CD14-positive monocyte (primary cell): ENCODE results near the gene NEDD1. TPM values are rescaled to one million over a fixed set of nuclear protein-coding genes. Genes with fewer than 3 reads are reported as not detected.
A peak's percentile ranks its signal among the peaks of the same experiment; 100 is the strongest.

Source experiments
- DNase-seq, 3 donors: peaks; one replicate each; pipeline ENCODE4 v3.0.0-alpha.2; 2011 to 2022
- H2AFZ ChIP-seq: 2 replicates; pipeline ENCODE4 v1.6.0; 2012; ENCODE audit warnings: mild to moderate bottlenecking, low read depth, low read length, inconsistent platforms; ENCODE audit not compliant: insufficient read depth, poor library complexity, severe bottlenecking
- H3K27ac ChIP-seq, 2 donors: 1 replicate in 1 of 2; 2 replicates in 1 of 2; pipeline ENCODE4 v1.5.1; 2012 to 2013; ENCODE audit warnings: low read length in 2 of 2, control low read depth in 1 of 2, inconsistent platforms in 1 of 2, low read depth in 1 of 2, mild to moderate bottlenecking in 1 of 2
- H3K27me3 ChIP-seq, 2 donors: one replicate each; pipeline versions ENCODE4 v1.6.0 to v1.6.1; 2011 to 2013; ENCODE audit warnings: low read length in 2 of 2; ENCODE audit not compliant: control insufficient read depth in 2 of 2, insufficient read depth in 2 of 2
- H3K36me3 ChIP-seq, 2 donors: replicated peaks in 1 of 2; 1 replicate in 1 of 2; 2 replicates in 1 of 2; pipeline versions ENCODE4 v1.5.1 to v1.6.1; 2012 to 2013; ENCODE audit warnings: low read length in 2 of 2, control low read depth in 1 of 2, inconsistent platforms in 1 of 2, mild to moderate bottlenecking in 1 of 2; ENCODE audit not compliant: insufficient read depth in 2 of 2, control insufficient read depth in 1 of 2
- H3K4me1 ChIP-seq, 2 donors: 1 replicate in 1 of 2; 2 replicates in 1 of 2; pipeline versions ENCODE4 v1.5.1 to v1.6.1; 2012 to 2013; ENCODE audit warnings: low read length in 2 of 2, control low read depth in 1 of 2, inconsistent platforms in 1 of 2, mild to moderate bottlenecking in 1 of 2, moderate library complexity in 1 of 2; ENCODE audit not compliant: insufficient read depth in 2 of 2, control insufficient read depth in 1 of 2
- H3K4me2 ChIP-seq: replicated peaks from 2 replicates; pipeline ENCODE3; 2012; ENCODE audit warnings: low read length, moderate library complexity, mild to moderate bottlenecking; ENCODE audit not compliant: poor library complexity, severe bottlenecking; ENCODE audit errors: extremely low read depth
- H3K4me3 ChIP-seq, 3 experiments: fragments of 200-600 bp in 1 of 3; sonication (generic) in 1 of 3; replicated peaks in 1 of 3; 1 replicate in 2 of 3; 2 replicates in 1 of 3; pipeline ENCODE4 v1.5.1; 2011 to 2013; ENCODE audit warnings: low read length in 3 of 3, mild to moderate bottlenecking in 3 of 3, control low read depth in 2 of 3, low read depth in 2 of 3, inconsistent platforms in 1 of 3, moderate library complexity in 1 of 3
- H3K79me2 ChIP-seq: 2 replicates; pipeline ENCODE4 v1.6.0; 2012; ENCODE audit warnings: mild to moderate bottlenecking, control low read depth, inconsistent platforms, low read length, moderate library complexity; ENCODE audit not compliant: insufficient read depth
- H3K9ac ChIP-seq: 2 replicates; pipeline ENCODE4 v1.6.0; 2017; ENCODE audit warnings: low read length, mild to moderate bottlenecking; ENCODE audit not compliant: insufficient read depth, poor library complexity, severe bottlenecking
- H3K9me3 ChIP-seq, 2 donors: replicated peaks in 1 of 2; 1 replicate in 1 of 2; 2 replicates in 1 of 2; pipeline versions ENCODE4 v1.5.1 to v1.6.1; 2012 to 2013; ENCODE audit warnings: low read length in 2 of 2, control low read depth in 1 of 2; ENCODE audit not compliant: control insufficient read depth in 1 of 2, insufficient read depth in 1 of 2
- H4K20me1 ChIP-seq: 2 replicates; pipeline ENCODE4 v1.6.0; 2012; ENCODE audit warnings: mild to moderate bottlenecking, low read length, control low read depth, moderate library complexity; ENCODE audit not compliant: insufficient read depth
- H3K27ac Mint-ChIP-seq, 7 donors: one replicate each; pipeline ENCODE4 v1.8.0; 2020; ENCODE audit warnings: mild to moderate bottlenecking in 7 of 7, mixed read lengths in 7 of 7, moderate library complexity in 6 of 7, inconsistent platforms in 2 of 7
- H3K27me3 Mint-ChIP-seq, 3 donors: one replicate each; pipeline ENCODE4 v1.8.0; 2021 to 2022; ENCODE audit warnings: low read depth in 3 of 3, mild to moderate bottlenecking in 3 of 3, mixed read lengths in 3 of 3, moderate library complexity in 3 of 3, inconsistent platforms in 1 of 3
- H3K36me3 Mint-ChIP-seq, 2 donors: one replicate each; pipeline ENCODE4 v1.8.0; 2020; ENCODE audit warnings: mixed read lengths in 2 of 2, inconsistent platforms in 1 of 2, mild to moderate bottlenecking in 1 of 2
- H3K4me1 Mint-ChIP-seq: one replicate; pipeline ENCODE4 v1.8.0; 2020; ENCODE audit warnings: mild to moderate bottlenecking, mixed read lengths
- H3K4me3 Mint-ChIP-seq, 2 donors: one replicate each; pipeline ENCODE4 v1.8.0; 2020; ENCODE audit warnings: mild to moderate bottlenecking in 2 of 2, mixed read lengths in 2 of 2, moderate library complexity in 1 of 2
- H3K9me3 Mint-ChIP-seq, 7 donors: one replicate each; pipeline ENCODE4 v1.8.0; 2020 to 2022; ENCODE audit warnings: mixed read lengths in 7 of 7, mild to moderate bottlenecking in 6 of 7, moderate library complexity in 6 of 7, inconsistent platforms in 2 of 7
- WGBS: methylation state at CpG from one replicate; pipeline ENCODE4 v1.1.5; 2013; ENCODE audit warnings: missing lambda C conversion rate; ENCODE audit not compliant: insufficient coverage; 5-methylcytosine and 5-hydroxymethylcytosine counted together
- intact Hi-C, 2 donors: fragments of 100-400 bp; cut with micrococcal nuclease; formaldehyde crosslinking; loops; one replicate each; pipeline versions ENCODE4 v1.15.0 to v1.15.1; 2023
- polyA plus RNA-seq, 3 donors: library from polyadenylated mRNA; depleted of rRNA in 1 of 3; unstranded in 2 of 3; stranded (reverse) in 1 of 3; fragments of 300-500 nt in 2 of 3; fragments of >200 nt in 1 of 3; fragmentation: Illumina TruSeq in 2 of 3; gene quantifications; 1 replicate in 2 of 3; 2 replicates in 1 of 3; pipeline ENCODE4 v1.2.3, GENCODE V29; 2012 to 2021
- TF ChIP-seq, protein P1 (sequence below): fragments of 200-600 bp; IDR thresholded peaks from one replicate; pipeline ENCODE4 v1.8.0; 2022; ENCODE audit warnings: antibody characterized with exemption, mild to moderate bottlenecking

The NEDD1 gene
- polyA plus RNA-seq, 3 donors: 5.5 to 18.6 (median 5.8) TPM

DNA sequence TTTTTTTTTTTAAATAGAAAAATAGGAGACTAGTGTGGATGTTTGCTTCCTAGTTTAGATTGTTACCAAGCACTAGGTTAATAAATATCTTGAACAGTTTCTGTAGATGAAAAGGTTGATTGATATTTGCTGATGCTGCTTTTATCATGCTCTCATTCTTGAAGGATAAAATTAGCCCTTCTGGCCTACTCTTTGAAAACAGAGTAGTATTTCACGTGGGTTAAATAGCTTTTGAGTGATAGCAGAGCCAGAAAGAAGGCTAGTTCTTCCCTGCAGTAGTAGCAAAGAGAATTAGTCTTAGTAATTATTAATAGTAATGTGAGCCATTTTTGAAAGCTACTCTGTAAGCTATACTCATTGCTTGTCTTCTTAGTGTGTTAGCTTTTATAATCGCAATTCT lies 5.2 kb downstream of the NEDD1 start:
- Histone ChIP-seq H4K20me1 (no peaks in the 10 kb centered on the region), H3K4me3 (no peak overlapping the region), H3K4me1 (peaks cover 30 to 34% of the 10 kb centered on the region in 2 donors), H3K79me2 (peaks cover 94% of the 10 kb centered on the region), H3K27ac (no peak overlapping the region), H3K9ac (no peak overlapping the region), H3K4me2 (no peak overlapping the region), H3K36me3 (peaks cover 0 to 11% of the 10 kb centered on the region in 2 donors), H3K27me3 (no peaks in the 10 kb centered on the region), H2AFZ (no peak overlapping the region), H3K9me3 (no peaks in the 10 kb centered on the region)
- Mint-ChIP-seq H3K4me1 (peaks cover 34% of the 10 kb centered on the region), H3K27me3 (no peaks in the 10 kb centered on the region), H3K4me3 (no peak overlapping the region), H3K27ac (no peak overlapping the region), H3K9me3 (no peaks in the 10 kb centered on the region), H3K36me3 (peaks cover 9 to 10% of the 10 kb centered on the region in 2 donors)
- TF ChIP-seq, protein P1, sequence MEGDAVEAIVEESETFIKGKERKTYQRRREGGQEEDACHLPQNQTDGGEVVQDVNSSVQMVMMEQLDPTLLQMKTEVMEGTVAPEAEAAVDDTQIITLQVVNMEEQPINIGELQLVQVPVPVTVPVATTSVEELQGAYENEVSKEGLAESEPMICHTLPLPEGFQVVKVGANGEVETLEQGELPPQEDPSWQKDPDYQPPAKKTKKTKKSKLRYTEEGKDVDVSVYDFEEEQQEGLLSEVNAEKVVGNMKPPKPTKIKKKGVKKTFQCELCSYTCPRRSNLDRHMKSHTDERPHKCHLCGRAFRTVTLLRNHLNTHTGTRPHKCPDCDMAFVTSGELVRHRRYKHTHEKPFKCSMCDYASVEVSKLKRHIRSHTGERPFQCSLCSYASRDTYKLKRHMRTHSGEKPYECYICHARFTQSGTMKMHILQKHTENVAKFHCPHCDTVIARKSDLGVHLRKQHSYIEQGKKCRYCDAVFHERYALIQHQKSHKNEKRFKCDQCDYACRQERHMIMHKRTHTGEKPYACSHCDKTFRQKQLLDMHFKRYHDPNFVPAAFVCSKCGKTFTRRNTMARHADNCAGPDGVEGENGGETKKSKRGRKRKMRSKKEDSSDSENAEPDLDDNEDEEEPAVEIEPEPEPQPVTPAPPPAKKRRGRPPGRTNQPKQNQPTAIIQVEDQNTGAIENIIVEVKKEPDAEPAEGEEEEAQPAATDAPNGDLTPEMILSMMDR: no peak
- intact Hi-C loops: no loop called here
- DNase-seq: no peak
- 100% methylated on average over 1 of the region's 2 CpGs for WGBS

DNA sequence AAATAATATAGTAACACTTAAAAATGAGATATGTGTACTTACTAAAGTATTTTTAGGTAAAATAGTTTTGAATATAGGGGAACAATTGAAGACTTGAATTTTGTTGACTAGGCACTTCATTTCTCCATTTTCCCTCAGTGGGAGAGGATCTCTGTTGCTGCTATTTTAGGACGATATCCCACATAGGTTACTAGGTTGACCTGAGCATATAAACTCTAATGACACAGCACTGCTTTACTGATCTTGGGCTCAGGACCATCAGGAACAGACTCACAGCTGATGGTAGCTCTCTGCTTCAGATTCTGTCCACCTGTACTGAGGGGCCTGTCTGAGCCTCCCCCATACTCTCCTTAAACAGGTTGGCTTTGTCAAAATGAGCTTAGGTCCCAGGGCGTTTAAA lies 5.9 kb downstream of the NEDD1 start:
- Histone ChIP-seq H3K4me1 (peaks cover 25 to 30% of the 10 kb centered on the region in 2 donors), H3K9me3 (no peaks in the 10 kb centered on the region), H2AFZ (no peak overlapping the region), H3K79me2 (peaks cover 94% of the 10 kb centered on the region), H3K9ac (no peak overlapping the region), H3K27ac (no peak overlapping the region), H3K36me3 (peaks cover 0 to 11% of the 10 kb centered on the region in 2 donors), H3K27me3 (no peaks in the 10 kb centered on the region), H3K4me3 (no peak overlapping the region), H3K4me2 (no peak overlapping the region), H4K20me1 (no peaks in the 10 kb centered on the region)
- H3K27ac Mint-ChIP-seq: peak overlapping the region in 1 of 7 donors; percentile 32
- TF ChIP-seq, protein P1: no peak
- no peaks in the 10 kb centered on the region for H3K9me3 Mint-ChIP-seq
- no peak for DNase-seq
- intact Hi-C loops: no loop called here
- H3K4me1 Mint-ChIP-seq: peaks cover 29% of the 10 kb centered on the region
- H3K27me3 Mint-ChIP-seq: no peaks in the 10 kb centered on the region
- H3K4me3 Mint-ChIP-seq: no peak overlapping the region
- 100% methylated on average over 2 of the region's 2 CpGs for WGBS
- peaks cover 9 to 10% of the 10 kb centered on the region in 2 donors for H3K36me3 Mint-ChIP-seq
